Measurements from ENCODE around the gene HNRNPA1L2. TPM values are rescaled to one million over a fixed set of nuclear protein-coding genes. Genes with fewer than 3 reads are reported as not detected.
"Not testable (repeated sequence)": the region's sequence is repeated elsewhere in the genome, so short reads cannot be mapped to it uniquely, and the experiment has no call there.

The HNRNPA1L2 gene
- polyA plus RNA-seq, 2 of the 4 experiments (the other 2 are of a cell fraction): 5.8 to 8.5 TPM

DNA sequence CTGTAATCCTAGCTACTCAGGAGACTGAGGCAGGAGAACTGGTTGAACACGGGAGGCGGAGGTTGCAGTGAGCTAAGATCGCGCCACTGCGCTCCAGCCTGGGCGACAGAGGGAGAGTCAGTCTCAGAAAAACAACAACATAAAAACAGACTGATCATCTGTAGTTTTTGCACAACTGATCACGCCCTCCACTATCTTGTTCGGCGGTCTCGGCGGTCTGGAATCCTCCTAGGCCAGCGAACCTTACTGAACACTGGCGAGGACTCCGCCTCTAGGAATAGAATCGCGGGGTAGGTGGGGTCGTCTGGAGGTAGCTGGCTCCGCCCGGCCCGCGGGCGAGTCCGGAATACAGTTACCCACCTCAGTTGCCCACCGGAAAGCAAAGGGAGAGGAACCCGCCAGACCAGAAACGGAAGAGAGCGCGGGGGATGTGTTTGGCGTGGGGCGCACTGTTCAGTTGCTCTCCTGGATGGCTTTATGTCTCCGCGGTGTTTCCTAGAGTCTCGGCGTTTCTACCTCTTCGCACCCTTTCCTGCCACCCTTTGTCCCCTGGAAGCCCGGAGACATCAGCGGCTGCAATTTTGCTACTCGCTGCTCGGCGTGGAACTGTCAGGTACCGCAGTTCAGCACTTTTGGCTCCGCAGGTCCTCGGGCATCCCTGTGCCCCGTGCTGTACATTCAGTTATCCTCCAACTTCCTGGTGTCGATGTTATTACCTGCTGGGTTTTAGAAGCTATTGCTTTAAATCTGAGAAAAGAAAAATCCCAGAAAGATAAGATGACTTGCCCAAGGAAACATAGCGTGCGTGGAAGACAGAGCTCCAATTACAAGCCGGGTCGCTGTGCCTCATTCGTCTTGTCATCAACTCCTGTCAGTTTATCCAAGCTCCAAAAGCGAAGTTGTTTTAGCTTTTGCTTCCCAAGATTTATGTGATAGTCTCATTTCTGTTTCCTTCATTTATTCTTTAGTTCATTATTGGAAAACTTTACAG, 24.9 kb upstream of the HNRNPA1L2 start:
- peak overlapping the region; percentile 83 for H3K4me2 ChIP-seq
- H3K4me3 ChIP-seq: peak overlapping the region; percentile 82
- H3K27ac ChIP-seq: peak overlapping the region; percentile 81 to 85
- WGBS (ENCODE audit: missing lambda C conversion rate): 1% methylated on average over 42 of the region's 51 CpGs
- H3K4me1 ChIP-seq: no peaks in the 10 kb centered on the region
- no peak for FAIRE-seq
- ChIA-PET CTCF (interaction anchor here (0.6 to 1.5 kb wide), 4 partner anchors 9 to 191 kb away, joined by 3 to 5 read pairs (median 4); partner anchors contain the start of gene SUGT1), POLR2A (interaction anchor here (0.6 to 3.1 kb wide), 5 partner anchors 9 to 56 kb away, joined by 3 to 56 read pairs (median 4); partner anchors contain the start of gene SUGT1)
- peak; percentile 99 for ATAC-seq
- no peaks in the 10 kb centered on the region for H3K9me3 ChIP-seq
- peak; percentile 80 to 82 for DNase-seq (ENCODE audit: low read depth in 1 of 2, low spot score in 1 of 2)
- TF ChIP-seq POLR2A (IDR thresholded peaks at IDR 0.05; ENCODE audit: low read length) (peak; percentile 59; the same call in 1 of the 2 replicates), ESRRA (IDR thresholded peaks at IDR 0.05; ENCODE audit: borderline replicate concordance, low read length) (no peak), KDM5A (IDR thresholded peaks at IDR 0.05) (peak; percentile 64), HOXB13 (CRISPR knock-in tag; IDR thresholded peaks at IDR 0.05; ENCODE audit: low read depth) (no peak), RARB (CRISPR knock-in tag; IDR thresholded peaks at IDR 0.05) (no peak), CHD4 (IDR thresholded peaks at IDR 0.05; ENCODE audit: borderline replicate concordance) (no peak), JUN (IDR thresholded peaks at IDR 0.05) (peak in 1 of 2 experiments; percentile 63; a peak in 3 of 5 replicates)
- TF ChIP-seq, protein P1, sequence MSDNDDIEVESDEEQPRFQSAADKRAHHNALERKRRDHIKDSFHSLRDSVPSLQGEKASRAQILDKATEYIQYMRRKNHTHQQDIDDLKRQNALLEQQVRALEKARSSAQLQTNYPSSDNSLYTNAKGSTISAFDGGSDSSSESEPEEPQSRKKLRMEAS (IDR thresholded peaks at IDR 0.05): peak; percentile 63; the same call in 1 of the 2 replicates

DNA sequence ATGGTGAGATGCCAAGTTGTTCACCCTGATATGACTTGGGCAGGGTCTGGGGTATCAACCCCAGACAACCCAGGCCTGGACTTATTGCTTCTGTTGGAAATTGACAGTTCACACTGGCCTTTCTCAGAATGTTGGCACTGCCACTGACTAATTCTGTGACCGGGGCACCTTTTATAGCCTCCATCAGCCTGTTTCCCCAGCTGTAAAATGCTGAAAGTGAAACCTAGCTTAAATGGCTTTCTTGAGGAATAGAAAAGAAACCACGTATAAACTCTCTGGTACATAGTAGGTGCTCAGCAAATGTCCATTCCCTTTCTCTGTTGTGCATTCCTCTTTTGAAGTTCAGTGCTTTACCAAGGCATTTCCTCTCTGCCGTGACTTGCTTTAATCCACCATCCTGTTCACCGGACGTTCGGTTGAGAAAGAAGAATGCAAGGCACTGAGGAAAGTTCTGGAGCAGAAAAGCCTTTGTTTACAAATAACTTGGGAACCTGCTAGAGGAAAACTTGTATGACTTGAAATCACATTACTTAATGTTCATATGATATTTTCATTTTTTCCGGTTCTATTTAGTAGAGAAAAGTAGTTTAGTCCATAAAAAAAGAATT, 11.0 kb upstream of the HNRNPA1L2 start:
- H3K4me1 ChIP-seq; CTCF ChIA-PET; H3K9me3 ChIP-seq; H3K4me2 ChIP-seq; DNase-seq (ENCODE audit: low read depth in 1 of 2, low spot score in 1 of 2); H3K27ac ChIP-seq; FAIRE-seq; POLR2A ChIA-PET; ATAC-seq; H3K4me3 ChIP-seq: not testable (repeated sequence)
- WGBS (ENCODE audit: missing lambda C conversion rate): 95% methylated on average over 7 of the region's 7 CpGs

DNA sequence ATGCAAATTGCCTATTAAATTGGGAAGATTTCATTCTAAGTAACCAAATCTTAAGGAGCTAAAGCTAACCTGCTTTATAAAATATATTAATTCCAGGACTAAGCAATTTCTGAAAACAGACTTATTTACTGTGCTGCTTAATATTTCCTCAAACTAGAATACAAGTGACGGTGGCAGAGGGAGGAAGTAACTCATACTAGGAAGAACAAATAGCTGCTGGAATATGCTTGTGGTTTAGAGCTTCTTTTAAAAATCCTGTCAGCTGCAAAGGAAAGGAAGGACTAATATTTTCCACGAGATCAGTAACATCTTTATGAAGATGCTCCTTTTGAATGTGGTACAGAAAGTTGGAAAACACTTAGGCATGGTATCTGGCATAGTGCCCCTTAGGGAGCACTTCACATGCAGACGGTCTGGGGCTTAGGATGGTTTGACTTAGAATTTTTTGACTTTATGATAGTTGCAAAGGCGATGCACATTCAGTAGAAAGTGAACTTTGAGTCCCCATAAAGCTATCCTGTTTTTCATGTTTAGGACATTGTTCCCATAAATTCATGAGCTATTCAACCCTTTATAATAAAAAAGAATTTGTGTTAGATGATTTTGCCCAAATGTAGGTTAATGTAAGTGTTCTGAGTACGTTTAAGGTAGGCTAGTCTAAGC, 3.4 kb upstream of the HNRNPA1L2 start:
- DNase-seq (ENCODE audit: low read depth in 1 of 2, low spot score in 1 of 2): no peak
- Histone ChIP-seq H3K9me3 (no peaks in the 10 kb centered on the region), H3K4me2 (no peak overlapping the region), H3K27ac (no peak overlapping the region), H3K4me3 (no peak overlapping the region), H3K4me1 (no peaks in the 10 kb centered on the region)
- TF ChIP-seq PHF8 (IDR thresholded peaks at IDR 0.05; ENCODE audit: borderline replicate concordance, low read depth) (no peak), MAFK (IDR thresholded peaks at IDR 0.05; ENCODE audit: partially characterized antibody) (no peak)
- TF ChIP-seq, protein P2, sequence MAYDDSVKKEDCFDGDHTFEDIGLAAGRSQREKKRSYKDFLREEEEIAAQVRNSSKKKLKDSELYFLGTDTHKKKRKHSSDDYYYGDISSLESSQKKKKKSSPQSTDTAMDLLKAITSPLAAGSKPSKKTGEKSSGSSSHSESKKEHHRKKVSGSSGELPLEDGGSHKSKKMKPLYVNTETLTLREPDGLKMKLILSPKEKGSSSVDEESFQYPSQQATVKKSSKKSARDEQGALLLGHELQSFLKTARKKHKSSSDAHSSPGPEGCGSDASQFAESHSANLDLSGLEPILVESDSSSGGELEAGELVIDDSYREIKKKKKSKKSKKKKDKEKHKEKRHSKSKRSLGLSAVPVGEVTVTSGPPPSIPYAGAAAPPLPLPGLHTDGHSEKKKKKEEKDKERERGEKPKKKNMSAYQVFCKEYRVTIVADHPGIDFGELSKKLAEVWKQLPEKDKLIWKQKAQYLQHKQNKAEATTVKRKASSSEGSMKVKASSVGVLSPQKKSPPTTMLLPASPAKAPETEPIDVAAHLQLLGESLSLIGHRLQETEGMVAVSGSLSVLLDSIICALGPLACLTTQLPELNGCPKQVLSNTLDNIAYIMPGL (CRISPR knock-in tag; IDR thresholded peaks at IDR 0.05; ENCODE audit: borderline replicate concordance): no peak
- ATAC-seq: no peak
- FAIRE-seq: no peak
- CTCF ChIA-PET: interaction anchor here (0.7 to 2.2 kb wide), 2 partner anchors 14 to 21 kb away, joined by 3 to 8 read pairs; partner anchors contain the start of gene SUGT1
- POLR2A ChIA-PET: interaction anchor here (1.0 kb wide), 1 partner anchor 14 kb away, joined by 3 read pairs; the partner anchor contains the start of gene SUGT1
- 76% methylated on average over 5 of the region's 5 CpGs for WGBS (ENCODE audit: missing lambda C conversion rate)

DNA sequence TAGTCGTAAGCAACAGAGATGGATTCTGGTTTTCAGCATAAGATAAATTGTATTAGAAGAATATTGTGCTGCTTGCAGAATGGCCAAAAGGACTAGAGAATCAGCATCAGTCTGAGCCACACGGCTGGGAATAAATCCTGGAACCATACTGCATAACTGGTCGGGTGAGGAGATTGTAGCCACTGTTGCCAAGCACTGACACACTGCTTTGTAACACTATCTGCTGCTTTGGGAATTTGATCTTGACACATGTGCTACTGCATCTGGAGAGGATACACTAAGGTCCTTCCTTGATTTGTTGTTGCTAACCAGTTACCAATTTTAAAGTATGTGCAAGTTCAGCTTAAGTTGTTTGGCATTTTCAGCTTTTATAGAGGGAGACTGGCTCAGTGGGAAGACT, 1.9 kb downstream of the HNRNPA1L2 start:
- WGBS (ENCODE audit: missing lambda C conversion rate): 84% methylated on average over 3 of the region's 3 CpGs
- Histone ChIP-seq H3K27ac (no peak overlapping the region), H3K4me1 (no peaks in the 10 kb centered on the region), H3K4me2 (no peak overlapping the region), H3K4me3 (no peak overlapping the region), H3K9me3 (no peaks in the 10 kb centered on the region)
- TF ChIP-seq JUNB (IDR thresholded peaks at IDR 0.05) (no peak), POLR2AphosphoS2 (conservative IDR thresholded peaks at IDR 0.05; ENCODE audit: low read length) (no peak), PHF8 (IDR thresholded peaks at IDR 0.05; ENCODE audit: borderline replicate concordance, low read depth) (no peak), SREBF2 (IDR thresholded peaks at IDR 0.05) (no peak)
- TF ChIP-seq, protein P3, sequence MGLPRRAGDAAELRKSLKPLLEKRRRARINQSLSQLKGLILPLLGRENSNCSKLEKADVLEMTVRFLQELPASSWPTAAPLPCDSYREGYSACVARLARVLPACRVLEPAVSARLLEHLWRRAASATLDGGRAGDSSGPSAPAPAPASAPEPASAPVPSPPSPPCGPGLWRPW (IDR thresholded peaks at IDR 0.05): no peak
- CTCF ChIA-PET: interaction anchor here (2.1 kb wide), 1 partner anchor 9 kb away, joined by 5 read pairs; the partner anchor contains the start of gene SUGT1
- no peak for ATAC-seq
- no peak for DNase-seq (ENCODE audit: low read depth in 1 of 2, low spot score in 1 of 2)
- POLR2A ChIA-PET: no interaction called here
- no peak for FAIRE-seq

Measured in A549 (cell line).